LNCaP clone FGC (cell line): ENCODE data around the gene SLC24A3.
A peak's percentile ranks its signal among the peaks of the same experiment; 100 is the strongest.

Source experiments
- DNase-seq: peaks from one replicate; pipeline ENCODE4 v3.0.0-alpha.2; 2011; ENCODE audit warnings: low read depth
- H3K4me3 ChIP-seq: 2 replicates; pipeline ENCODE4 v1.5.1; 2011; ENCODE audit warnings: mild to moderate bottlenecking, low read depth, low read length, control low read depth
- TF ChIP-seq, protein P1 (sequence below): IDR thresholded peaks from 2 replicates; pipeline ENCODE4 v1.5.1; 2012; ENCODE audit warnings: mild to moderate bottlenecking; ENCODE audit not compliant: control insufficient read depth, insufficient read depth; ENCODE audit errors: extremely low read depth

The SLC24A3 gene

DNA sequence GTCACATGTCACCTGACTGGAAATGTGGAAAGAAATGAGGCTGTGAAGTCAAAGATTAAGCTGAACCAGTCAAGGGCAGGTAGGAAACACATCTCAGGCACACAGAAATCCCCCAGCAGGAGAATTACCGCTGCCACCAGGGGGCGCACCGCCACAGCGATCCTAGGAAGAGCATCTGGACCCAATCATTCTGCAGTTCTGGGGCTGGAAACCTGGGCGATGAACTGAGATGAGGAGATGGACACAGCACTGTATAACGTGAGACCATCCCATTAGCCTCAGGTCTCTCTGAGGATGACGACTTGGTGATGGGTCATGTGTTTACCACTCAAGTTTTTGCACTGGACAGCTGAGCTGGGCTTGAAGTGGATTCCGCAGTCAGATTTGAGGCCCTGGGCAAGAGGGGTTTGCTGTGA, 6.5 kb upstream of the SLC24A3 start:
- peak; percentile 8 for DNase-seq
- TF ChIP-seq, protein P1, sequence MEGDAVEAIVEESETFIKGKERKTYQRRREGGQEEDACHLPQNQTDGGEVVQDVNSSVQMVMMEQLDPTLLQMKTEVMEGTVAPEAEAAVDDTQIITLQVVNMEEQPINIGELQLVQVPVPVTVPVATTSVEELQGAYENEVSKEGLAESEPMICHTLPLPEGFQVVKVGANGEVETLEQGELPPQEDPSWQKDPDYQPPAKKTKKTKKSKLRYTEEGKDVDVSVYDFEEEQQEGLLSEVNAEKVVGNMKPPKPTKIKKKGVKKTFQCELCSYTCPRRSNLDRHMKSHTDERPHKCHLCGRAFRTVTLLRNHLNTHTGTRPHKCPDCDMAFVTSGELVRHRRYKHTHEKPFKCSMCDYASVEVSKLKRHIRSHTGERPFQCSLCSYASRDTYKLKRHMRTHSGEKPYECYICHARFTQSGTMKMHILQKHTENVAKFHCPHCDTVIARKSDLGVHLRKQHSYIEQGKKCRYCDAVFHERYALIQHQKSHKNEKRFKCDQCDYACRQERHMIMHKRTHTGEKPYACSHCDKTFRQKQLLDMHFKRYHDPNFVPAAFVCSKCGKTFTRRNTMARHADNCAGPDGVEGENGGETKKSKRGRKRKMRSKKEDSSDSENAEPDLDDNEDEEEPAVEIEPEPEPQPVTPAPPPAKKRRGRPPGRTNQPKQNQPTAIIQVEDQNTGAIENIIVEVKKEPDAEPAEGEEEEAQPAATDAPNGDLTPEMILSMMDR, result peak; percentile 88
- H3K4me3 ChIP-seq, result no peak overlapping the region

DNA sequence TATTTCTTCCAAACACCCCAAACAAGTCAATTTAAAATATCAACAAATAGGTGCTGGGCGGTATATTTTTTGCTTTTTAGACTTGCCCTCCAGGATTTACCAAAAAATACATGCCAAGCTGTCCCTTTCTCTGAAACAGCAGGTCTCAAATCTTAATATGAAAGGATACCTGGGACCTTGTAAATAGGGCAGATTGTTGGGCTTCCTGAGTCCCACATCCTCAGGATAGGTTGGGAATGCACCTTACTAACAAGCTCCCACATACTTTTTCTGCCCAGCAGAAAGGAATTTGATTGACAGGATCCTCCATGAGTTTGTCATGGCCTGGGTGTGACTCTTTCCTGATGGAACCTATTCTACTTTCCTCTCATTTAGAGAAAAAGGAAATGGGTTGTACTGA, 4.9 kb upstream of the SLC24A3 start:
- no peak for DNase-seq
- TF ChIP-seq, protein P1, result no peak
- H3K4me3 ChIP-seq, result no peak overlapping the region

DNA sequence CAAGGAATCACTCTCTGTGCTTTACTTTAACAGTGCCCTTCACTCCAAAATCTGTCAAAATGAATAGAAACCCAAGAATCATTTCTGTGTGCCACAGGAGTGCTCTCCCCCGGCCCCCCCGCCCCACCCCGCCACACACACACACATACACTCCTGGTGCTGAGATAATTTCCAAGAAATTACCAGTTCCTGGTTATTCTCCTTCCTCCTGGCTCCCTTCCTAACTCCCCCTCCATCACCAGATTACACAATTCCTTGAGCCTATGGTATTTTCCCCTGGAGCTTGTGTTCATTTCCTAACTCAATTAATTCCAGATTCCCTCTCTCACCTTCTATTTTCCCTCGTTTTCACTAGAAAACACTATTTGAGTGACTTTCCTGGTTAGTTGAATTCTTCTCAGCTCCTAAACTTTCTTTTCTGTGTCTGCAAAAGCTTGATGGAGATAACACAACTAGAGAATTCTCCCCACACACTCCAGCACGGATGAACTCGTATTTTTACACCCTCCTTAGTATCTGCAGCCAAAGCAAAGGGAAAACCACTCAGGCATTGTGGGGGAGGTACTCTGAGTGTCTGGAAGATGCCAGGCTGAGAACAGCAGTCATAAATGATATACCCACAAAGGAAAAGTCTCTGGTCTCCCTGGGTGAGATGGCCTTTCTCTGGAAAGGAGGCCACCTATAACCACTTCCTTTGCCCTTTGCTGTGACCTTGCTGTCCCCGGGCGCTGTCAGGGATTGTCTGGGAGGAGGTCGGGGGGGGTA, 1.9 kb upstream of the SLC24A3 start:
- TF ChIP-seq, protein P1, result no peak
- no peak for DNase-seq
- H3K4me3 ChIP-seq, result no peak overlapping the region

DNA sequence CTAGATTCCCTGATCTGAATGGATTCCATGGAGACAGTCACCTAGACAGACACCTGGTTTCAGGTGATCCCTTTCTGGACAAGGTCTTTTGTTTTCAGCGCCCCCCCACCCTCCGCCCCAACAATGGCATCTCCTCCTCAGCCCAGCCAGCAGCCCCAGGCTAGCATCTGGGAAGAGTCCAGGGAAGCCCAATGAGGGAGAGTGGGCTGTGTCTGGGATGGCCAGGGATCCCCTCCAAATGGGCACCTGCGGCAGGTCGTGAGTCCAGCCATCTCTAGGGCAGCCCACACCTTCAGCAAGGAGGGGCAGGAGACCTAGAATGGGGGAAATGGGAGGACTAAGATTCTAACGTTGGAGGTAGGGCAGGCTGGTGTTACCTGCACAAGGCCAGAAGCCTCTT, 1.2 kb upstream of the SLC24A3 start:
- no peak overlapping the region for H3K4me3 ChIP-seq
- no peak for DNase-seq
- TF ChIP-seq, protein P1, result no peak

DNA sequence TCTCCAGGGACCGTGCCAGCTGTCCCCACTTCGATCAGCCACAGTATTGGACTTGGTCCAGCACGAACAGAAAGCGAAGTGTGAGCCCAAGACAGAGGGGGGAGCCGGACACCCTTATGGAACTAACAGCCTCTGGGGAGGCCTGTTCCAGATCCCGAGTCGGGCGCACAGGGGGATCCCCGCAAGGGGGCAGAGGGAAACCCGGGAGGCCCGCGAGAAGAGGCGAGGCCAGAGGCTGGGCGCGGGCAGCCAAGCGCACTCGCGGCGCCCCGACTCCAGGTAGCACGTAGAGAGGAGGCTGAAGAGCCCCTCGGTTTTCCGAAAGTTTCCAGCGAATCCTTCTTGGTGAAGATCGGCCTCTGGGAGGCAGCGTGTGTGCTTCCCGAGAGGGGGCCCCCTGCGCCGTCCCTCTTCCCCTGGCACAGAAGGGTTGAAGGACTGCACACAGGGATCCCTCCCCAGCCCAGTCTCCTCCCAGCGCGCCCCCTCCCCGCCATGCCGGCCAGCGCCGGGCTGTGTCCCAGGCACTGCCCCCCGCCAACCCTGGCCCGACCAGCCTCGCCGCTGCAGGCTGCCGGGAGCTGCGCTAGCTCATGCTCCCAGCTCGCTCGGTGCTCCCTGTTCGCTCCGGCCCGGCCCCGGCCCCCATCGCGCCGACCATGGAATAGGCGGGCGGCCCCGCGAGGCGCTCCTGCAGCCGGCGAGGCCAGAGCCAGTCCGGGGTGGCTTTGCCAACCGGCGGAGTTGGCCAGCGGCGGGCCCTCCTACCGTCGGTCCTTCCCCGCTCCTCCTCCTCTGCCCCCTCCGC, 577 bp upstream of the SLC24A3 start:
- peak overlapping the region; percentile 18; the same call in 1 of the 2 replicates for H3K4me3 ChIP-seq
- DNase-seq, result no peak

DNA sequence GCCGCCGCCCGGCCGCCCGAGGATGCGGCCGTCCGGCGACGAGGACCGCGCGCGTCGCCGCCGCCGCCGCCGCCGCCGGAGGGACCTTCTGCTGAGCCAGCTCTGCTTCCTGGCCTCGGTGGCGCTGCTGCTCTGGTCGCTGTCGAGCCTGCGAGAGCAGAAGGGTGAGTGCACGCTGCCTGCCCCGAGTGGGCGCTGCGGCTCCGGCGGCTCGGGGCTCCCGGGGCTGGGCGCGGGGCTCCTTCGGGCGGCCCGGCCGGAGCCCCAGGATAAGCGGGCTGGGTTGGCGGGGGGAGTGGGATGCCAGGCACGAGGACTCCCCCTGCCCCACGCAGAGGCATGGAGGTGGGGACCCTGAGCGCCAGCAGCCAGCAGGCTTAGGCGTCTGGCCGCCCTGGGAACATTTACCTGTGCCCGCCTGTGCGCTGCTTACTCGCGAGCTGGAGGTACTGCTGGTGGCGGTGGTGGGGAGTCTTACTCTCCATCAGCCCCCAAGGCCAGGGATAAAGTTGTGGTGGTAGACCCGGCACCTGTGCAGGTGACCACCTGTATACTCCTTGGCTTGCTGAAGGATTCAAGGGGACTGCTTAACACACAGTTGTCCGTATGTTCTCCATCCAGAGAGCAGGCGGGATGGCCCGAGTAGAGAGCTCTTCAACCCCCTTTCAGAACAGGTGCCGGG, 520 bp downstream of the SLC24A3 start:
- H3K4me3 ChIP-seq, result no peak overlapping the region
- TF ChIP-seq, protein P1, result peak; percentile 82
- no peak for DNase-seq

More for the DNA sequence above, 577 bp upstream of the SLC24A3 start:
- TF ChIP-seq, protein P1, result peak; percentile 24; the same call in 1 of the 2 replicates
